ENCODE data around the gene SSRP1.

SSRP1 gene

DNA sequence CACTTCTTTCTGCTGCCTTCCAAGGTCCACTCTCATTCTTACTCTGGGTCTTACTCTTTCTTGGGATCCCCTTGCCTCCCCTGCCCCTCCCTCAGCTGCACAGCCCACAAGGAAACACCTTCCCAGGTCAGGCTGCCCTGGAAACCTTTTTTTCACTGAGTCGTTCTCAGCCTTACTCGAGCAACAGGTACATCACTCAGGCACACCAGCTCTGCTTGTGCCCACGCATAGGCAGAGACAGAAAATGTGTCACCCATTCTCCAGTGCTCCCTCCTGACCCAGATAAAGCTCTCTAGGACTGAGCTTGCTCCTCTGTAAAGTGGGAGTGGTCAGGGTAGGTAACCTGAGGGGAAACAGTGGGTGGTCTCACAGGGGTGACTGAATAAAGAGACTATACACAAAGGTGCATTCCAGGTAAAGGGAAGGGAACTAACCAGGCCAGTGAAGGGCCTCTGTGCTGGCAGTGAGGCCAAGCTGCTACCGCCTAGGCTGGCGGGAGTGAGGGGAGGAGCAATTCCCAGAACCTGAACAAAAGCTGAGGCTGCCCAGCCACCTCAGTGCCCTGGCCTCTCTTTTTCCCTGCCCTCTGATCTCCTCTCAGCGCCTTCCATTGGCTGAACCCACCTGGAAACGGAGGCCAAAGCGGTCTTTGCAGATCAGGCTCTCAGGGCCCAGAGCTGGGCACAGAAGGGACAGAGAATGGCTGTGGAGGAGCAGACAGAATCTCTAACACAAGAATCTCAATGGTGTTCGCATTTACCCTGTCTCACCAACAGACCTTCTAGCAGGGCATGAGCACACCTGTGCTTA, 29.4 kb upstream of the SSRP1 start:
- TF ChIP-seq EGR1 (IDR thresholded peaks at IDR 0.05) (no peak), RAD21 (IDR thresholded peaks at IDR 0.05; ENCODE audit: low read depth) (no peak), NFIC (IDR thresholded peaks at IDR 0.05) (no peak), TEAD4 (IDR thresholded peaks at IDR 0.05) (no peak), EP300 (IDR thresholded peaks at IDR 0.05; ENCODE audit: borderline replicate concordance) (no peak), YY1 (IDR thresholded peaks at IDR 0.05; ENCODE audit: low read depth) (no peak), TCF12 (IDR thresholded peaks at IDR 0.05; ENCODE audit: low read depth) (no peak), CREB1 (IDR thresholded peaks at IDR 0.05; ENCODE audit: low read depth) (no peak)
- TF ChIP-seq, protein P1, sequence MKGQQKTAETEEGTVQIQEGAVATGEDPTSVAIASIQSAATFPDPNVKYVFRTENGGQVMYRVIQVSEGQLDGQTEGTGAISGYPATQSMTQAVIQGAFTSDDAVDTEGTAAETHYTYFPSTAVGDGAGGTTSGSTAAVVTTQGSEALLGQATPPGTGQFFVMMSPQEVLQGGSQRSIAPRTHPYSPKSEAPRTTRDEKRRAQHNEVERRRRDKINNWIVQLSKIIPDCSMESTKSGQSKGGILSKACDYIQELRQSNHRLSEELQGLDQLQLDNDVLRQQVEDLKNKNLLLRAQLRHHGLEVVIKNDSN (IDR thresholded peaks at IDR 0.05), result no peak

- no peak for TF ChIP-seq YY1 (IDR thresholded peaks at IDR 0.05; ENCODE audit: low read depth)
- no peak for TF ChIP-seq CREB1 (IDR thresholded peaks at IDR 0.05; ENCODE audit: low read depth)
- TF ChIP-seq TAF1 (IDR thresholded peaks at IDR 0.05; ENCODE audit: low read depth), result no peak
- TF ChIP-seq ZBTB7A (IDR thresholded peaks at IDR 0.05; ENCODE audit: low read depth), result no peak
- TF ChIP-seq TEAD4 (IDR thresholded peaks at IDR 0.05), result no peak
- TF ChIP-seq RAD21 (IDR thresholded peaks at IDR 0.05; ENCODE audit: low read depth), result no peak
- TF ChIP-seq, protein P1 (IDR thresholded peaks at IDR 0.05), result no peak
- TF ChIP-seq CEBPB (IDR thresholded peaks at IDR 0.05), result no peak
- TF ChIP-seq, protein P2, sequence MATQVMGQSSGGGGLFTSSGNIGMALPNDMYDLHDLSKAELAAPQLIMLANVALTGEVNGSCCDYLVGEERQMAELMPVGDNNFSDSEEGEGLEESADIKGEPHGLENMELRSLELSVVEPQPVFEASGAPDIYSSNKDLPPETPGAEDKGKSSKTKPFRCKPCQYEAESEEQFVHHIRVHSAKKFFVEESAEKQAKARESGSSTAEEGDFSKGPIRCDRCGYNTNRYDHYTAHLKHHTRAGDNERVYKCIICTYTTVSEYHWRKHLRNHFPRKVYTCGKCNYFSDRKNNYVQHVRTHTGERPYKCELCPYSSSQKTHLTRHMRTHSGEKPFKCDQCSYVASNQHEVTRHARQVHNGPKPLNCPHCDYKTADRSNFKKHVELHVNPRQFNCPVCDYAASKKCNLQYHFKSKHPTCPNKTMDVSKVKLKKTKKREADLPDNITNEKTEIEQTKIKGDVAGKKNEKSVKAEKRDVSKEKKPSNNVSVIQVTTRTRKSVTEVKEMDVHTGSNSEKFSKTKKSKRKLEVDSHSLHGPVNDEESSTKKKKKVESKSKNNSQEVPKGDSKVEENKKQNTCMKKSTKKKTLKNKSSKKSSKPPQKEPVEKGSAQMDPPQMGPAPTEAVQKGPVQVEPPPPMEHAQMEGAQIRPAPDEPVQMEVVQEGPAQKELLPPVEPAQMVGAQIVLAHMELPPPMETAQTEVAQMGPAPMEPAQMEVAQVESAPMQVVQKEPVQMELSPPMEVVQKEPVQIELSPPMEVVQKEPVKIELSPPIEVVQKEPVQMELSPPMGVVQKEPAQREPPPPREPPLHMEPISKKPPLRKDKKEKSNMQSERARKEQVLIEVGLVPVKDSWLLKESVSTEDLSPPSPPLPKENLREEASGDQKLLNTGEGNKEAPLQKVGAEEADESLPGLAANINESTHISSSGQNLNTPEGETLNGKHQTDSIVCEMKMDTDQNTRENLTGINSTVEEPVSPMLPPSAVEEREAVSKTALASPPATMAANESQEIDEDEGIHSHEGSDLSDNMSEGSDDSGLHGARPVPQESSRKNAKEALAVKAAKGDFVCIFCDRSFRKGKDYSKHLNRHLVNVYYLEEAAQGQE (IDR thresholded peaks at IDR 0.05; ENCODE audit: low read depth), result no peak
- TF ChIP-seq EGR1 (IDR thresholded peaks at IDR 0.05), result no peak
- no peak for TF ChIP-seq NFIC (IDR thresholded peaks at IDR 0.05)
- no peak for TF ChIP-seq TCF12 (IDR thresholded peaks at IDR 0.05; ENCODE audit: low read depth)
- no peak for TF ChIP-seq EP300 (IDR thresholded peaks at IDR 0.05; ENCODE audit: borderline replicate concordance)
- TF ChIP-seq, protein P3, sequence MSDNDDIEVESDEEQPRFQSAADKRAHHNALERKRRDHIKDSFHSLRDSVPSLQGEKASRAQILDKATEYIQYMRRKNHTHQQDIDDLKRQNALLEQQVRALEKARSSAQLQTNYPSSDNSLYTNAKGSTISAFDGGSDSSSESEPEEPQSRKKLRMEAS (IDR thresholded peaks at IDR 0.05), result no peak
- no peak for TF ChIP-seq FOXM1 (IDR thresholded peaks at IDR 0.05; ENCODE audit: borderline replicate concordance, low read depth)
Measured at GRCh38 chr11:57363131-57364080, 27.7 kb upstream of the SSRP1 start.

DNA sequence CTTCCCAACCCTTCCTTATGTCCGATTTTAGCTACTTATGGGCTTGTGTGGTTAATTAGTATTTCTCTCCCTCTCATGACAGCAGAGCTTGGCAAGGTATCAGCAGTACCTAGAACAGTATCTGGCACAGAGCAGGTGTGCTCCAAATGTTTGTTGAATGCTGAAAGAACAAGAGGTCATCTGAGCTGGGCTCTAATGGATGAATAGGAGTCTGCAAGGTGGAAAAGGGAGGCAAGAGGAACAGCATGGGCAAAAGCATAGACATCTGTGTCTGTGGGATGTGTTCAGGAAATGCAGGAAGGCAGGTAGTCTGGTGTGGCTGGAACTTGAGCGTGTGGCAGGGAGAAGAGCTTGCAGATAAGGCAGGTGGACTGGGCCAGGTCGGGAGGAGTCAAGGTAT, 26.2 kb upstream of the SSRP1 start:
- TF ChIP-seq EGR1 (IDR thresholded peaks at IDR 0.05) (no peak), TCF12 (IDR thresholded peaks at IDR 0.05; ENCODE audit: low read depth) (no peak), TAF1 (IDR thresholded peaks at IDR 0.05; ENCODE audit: low read depth) (no peak), YY1 (IDR thresholded peaks at IDR 0.05; ENCODE audit: low read depth) (no peak), FOXM1 (IDR thresholded peaks at IDR 0.05; ENCODE audit: borderline replicate concordance, low read depth) (no peak)
- TF ChIP-seq, protein P2 (IDR thresholded peaks at IDR 0.05; ENCODE audit: low read depth), result no peak

DNA sequence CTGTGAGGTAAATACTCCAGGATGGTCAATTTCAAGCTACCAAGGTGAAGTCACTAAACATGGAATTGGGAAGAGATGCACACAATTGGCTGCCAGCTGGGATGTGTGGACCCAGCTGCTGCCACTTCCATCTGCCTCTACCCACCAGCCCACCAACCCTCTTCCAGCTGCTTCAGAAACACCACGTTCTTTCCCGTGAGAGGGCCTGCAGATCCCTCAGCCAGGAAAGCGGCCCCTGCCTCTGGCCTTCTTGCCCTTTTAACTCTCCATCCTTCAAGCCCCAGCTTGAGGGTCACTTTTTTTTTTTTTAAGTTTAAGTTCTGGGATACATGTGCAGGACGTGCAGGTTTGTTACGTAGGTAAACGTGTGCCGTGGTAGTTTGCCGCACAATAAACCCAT, 25.3 kb upstream of the SSRP1 start:
- TF ChIP-seq, protein P1 (IDR thresholded peaks at IDR 0.05), result no peak
- TF ChIP-seq TAF1 (IDR thresholded peaks at IDR 0.05; ENCODE audit: low read depth) (no peak), CREB1 (IDR thresholded peaks at IDR 0.05; ENCODE audit: low read depth) (no peak), TEAD4 (IDR thresholded peaks at IDR 0.05) (no peak), ZBTB7A (IDR thresholded peaks at IDR 0.05; ENCODE audit: low read depth) (no peak), CEBPB (IDR thresholded peaks at IDR 0.05) (no peak), EGR1 (IDR thresholded peaks at IDR 0.05) (no peak), YY1 (IDR thresholded peaks at IDR 0.05; ENCODE audit: low read depth) (no peak), EP300 (IDR thresholded peaks at IDR 0.05; ENCODE audit: borderline replicate concordance) (no peak), FOXM1 (IDR thresholded peaks at IDR 0.05; ENCODE audit: borderline replicate concordance, low read depth) (no peak), NFIC (IDR thresholded peaks at IDR 0.05) (no peak), TCF12 (IDR thresholded peaks at IDR 0.05; ENCODE audit: low read depth) (no peak), RAD21 (IDR thresholded peaks at IDR 0.05; ENCODE audit: low read depth) (no peak)
- TF ChIP-seq, protein P3 (IDR thresholded peaks at IDR 0.05), result no peak
- TF ChIP-seq, protein P2 (IDR thresholded peaks at IDR 0.05; ENCODE audit: low read depth), result no peak

Measured in Ishikawa (cell line).